ENCODE measurements around the gene ALG11.

The ALG11 gene

DNA sequence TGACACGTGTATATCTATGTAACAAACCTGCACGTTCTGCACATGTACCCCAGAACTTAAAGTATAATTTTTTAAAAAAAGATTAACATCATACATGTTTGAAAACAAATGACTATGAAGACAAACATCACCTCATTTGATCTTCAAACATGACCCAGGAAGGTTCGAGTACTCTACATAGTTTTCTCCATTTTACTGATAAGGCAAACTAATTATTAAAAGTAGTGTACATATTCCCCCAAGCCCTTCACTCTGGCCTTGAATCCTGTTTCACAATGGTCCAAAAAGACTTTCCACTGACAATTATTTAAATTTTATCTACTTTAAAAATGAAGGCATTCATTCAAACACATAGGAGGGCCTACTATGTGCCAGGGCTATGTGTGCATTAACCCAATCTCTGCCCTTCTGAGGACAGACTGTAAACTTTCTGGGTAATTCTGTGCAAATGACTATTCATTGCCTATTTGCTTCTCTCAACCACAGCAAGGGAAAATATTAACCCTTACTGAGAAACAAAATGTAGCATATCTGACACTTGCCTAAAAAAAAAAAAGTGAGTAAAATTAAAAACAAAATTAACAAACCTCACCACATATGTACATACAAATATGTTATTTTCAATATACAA is 23.1 kb upstream of the ALG11 start:
- no peak for DNase-seq
- TF ChIP-seq POLR2A (IDR thresholded peaks at IDR 0.05; ENCODE audit: low read length) (no peak), GATA1 (IDR thresholded peaks at IDR 0.05; ENCODE audit: low read depth, low read length) (no peak)

DNA sequence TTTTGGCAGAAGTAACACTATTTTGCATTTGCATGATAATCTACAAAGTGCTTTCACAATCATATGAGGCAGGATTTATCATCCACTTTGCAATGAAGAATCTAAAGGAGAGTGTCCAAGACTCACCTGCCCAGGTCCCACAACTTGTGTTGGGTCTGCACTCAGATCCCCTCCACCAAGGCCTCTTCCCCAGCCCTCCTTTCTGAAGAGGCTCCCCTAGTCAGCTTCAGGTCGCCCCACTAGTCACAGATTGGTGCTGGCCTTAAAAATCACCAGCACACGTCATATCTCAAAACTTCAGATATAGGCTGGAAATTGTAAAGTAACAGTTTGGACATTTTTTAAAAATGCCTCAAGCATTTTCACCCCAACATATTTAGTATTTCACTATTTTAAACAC is 18.5 kb upstream of the ALG11 start:
- TF ChIP-seq GATA1 (IDR thresholded peaks at IDR 0.05; ENCODE audit: low read depth, low read length) (no peak), POLR2A (IDR thresholded peaks at IDR 0.05; ENCODE audit: low read length) (peak; percentile 52)
- DNase-seq: no peak

DNA sequence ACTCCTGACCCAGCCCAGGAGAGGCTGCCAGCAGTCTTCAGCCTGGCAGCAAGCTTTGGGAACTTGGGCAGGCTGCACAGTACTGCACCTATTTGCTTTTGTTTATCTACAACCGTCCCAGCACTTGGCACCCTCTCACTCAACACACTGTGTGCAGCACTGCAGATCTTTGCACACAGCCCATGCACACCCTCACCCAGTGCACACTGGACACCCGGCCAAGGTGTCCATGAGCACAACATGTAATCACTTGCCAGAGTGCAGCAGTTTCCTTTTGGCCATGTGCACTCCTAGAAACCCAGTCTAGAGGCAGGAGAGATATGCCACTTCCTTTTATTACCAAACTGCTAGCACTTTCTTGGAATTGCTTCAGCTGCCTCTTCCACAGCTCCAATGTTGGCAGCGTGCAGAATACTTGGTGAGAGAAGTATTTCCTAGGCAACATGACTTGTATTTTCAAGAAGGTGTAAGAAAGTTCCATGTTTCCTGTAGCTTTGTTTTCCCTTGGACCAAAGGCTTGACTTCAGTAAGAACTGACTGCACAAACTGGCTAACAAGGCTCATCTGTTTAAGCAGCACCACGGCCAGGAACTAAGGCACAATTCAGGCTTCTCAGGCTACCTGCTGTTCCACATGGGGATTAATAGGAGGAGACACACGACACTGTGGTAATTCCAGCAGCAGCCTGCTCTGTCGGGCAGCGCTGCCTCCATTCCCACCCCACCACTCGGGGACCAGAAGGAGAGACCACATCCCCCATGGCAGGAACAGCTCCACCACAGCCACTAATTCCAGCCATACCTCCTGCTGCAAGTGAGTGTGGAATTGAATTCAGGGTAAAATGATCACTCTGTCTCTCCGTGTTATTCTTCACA is 16.3 kb upstream of the ALG11 start:
- TF ChIP-seq POLR2A (IDR thresholded peaks at IDR 0.05; ENCODE audit: low read length): peak; percentile 71
- TF ChIP-seq GATA1 (IDR thresholded peaks at IDR 0.05; ENCODE audit: low read depth, low read length): no peak
- peak; percentile 29 to 51 for DNase-seq

DNA sequence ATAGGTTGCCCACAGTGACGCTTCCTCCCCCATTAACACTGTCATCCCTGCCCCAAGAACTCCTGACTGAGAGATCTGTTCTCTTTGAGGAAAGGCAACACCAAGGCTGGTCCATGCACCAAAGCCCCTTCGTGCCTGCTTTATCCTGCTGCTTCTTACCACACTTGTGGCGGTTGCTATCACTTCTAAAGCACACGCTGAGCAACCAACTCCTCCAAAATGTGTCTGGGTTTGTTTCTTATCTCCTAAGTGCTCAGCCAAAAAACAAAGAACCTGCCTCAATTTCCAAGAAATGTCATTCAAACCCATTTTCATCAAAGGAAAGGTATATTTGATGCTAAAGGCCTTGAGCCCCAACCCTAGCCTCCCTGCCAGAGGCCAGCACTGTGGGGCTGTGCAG is 15.6 kb upstream of the ALG11 start:
- peak; percentile 26 to 62 for DNase-seq
- TF ChIP-seq POLR2A (IDR thresholded peaks at IDR 0.05; ENCODE audit: low read length) (peak; percentile 53), GATA1 (IDR thresholded peaks at IDR 0.05; ENCODE audit: low read depth, low read length) (no peak)

DNA sequence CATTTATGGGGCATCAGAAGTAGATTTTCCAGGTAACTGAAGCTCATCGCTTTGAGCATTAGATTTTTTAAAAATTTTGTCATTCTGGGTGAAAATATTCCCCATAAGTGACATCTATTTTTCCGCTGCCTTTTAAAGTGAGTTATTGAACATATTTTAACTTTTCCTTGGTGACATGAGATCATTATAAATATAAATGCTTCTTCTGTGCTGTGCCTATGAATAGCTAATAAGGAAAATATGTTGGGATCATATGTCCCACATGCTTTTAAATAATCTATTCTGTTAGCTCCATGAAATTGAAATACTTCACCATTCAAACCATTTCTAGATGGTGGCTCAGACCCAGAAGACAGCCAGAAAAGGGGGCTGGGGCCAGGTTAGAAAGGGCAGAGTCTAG is 15.0 kb upstream of the ALG11 start:
- TF ChIP-seq POLR2A (IDR thresholded peaks at IDR 0.05; ENCODE audit: low read length): no peak
- TF ChIP-seq GATA1 (IDR thresholded peaks at IDR 0.05; ENCODE audit: low read depth, low read length): no peak
- DNase-seq: no peak

DNA sequence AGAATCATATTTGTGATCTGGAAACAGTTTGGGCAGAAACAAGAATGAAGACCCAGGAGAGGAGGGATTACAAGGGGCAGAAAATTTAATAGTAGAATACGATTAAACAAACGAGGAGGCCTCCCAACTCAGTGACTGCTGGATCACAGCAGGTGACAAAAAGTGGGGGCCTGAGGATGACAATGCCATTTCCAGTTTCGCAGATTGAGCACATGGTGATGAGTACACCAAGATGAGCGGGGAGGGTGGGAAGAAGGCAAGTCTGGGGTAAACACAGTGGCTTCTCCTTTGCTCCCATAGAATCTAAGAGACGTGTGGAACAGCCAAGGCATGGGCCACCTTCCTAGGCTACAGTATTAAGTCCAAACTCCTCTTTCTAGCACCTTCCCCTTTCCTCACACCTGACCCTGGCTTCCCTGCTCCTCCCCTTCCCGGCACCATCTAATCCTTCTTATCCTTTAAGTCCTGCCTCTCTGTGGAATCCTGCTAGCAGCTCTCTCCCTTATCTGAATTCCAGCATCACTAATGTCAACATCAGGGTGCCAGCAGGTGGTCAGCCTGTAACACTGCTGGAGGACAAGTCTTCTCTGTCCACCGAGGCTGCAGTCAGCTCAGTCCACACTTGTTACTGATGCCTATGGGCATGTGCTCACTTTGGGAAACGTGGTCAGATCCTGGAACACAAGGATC is 14.4 kb upstream of the ALG11 start:
- TF ChIP-seq POLR2A (IDR thresholded peaks at IDR 0.05; ENCODE audit: low read length) (no peak), GATA1 (IDR thresholded peaks at IDR 0.05; ENCODE audit: low read depth, low read length) (no peak)
- no peak for DNase-seq

DNA sequence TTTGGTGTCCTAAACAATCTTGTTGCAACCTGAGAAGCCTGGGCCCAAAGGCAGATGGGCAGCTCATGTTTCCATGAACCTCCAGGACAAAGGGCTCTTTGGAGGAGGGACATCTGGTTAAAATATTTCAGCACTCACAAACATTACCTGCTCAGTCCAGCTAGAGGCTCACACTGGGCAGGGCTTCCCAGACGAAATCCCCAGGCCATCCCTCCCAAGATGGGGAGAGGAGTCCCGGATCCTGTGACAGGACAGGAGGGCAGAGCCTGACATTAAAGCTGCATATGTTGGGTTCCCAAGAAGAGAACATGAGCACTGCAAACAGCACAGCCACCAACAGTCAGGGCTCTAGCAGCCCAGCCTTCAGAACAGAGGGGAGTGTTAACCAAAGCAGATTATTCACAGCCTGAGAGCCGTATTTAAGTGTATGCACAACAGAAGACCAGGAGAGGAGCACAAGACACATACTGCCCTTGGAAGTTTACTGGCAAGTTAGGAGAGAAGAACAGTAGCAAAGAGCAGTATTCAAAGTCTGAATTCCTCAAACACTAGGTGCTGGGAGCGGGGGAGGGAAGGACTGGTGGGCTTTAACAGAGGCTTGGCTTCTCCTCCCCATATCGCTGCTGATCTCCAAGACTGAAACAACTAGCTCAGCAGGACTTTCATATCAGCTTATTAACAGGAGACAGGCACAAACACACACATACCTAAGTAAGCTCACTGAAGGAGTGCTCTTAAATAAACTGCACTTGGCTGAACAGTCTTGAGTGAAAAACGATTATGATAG is 13.3 kb upstream of the ALG11 start:
- DNase-seq: peak in 1 of 2 experiments; percentile 18
- TF ChIP-seq GATA1 (IDR thresholded peaks at IDR 0.05; ENCODE audit: low read depth, low read length): no peak
- no peak for TF ChIP-seq POLR2A (IDR thresholded peaks at IDR 0.05; ENCODE audit: low read length)

DNA sequence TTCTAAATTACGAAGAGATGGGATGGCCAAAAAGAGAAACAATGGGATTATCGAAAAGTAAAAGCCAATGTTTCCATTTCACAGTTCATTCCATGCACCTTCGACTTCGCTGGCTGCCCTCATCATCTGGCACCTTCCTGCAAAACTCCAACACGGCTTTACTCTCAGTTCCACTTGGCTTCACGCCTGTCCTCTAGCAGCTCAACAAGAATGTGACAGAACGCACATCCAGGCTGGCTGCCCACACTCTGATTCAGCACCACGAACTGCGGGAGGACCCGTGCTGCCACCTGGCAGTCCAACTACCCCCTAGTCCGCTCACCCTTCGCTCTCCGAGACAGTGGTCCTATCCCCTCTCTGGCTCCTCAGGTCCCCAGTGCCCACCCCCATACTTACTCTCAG is 12.7 kb upstream of the ALG11 start:
- no peak for DNase-seq

DNA sequence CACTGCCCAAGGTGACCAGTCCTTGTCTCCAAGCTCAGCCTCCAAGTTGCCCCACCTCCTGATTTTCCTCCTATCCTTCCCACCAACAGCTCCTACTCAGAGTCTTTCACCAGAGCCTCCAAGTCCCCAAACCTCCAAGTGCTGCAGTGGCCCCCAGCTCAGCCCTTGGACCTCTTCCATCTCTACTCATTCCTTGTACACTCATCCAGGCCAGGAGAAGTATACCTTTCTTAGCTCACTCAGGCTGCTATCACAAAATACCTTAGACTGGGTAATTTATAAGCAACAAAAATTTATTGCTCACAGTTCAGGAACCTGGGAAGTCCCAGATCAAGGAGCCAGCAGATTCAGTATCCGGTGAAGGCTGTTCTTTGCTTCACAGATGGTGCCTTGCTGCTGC is 12.3 kb upstream of the ALG11 start:
- no peak for DNase-seq
- TF ChIP-seq POLR2A (IDR thresholded peaks at IDR 0.05; ENCODE audit: low read length) (no peak), GATA1 (IDR thresholded peaks at IDR 0.05; ENCODE audit: low read depth, low read length) (no peak)

More for the DNA sequence above, 12.7 kb upstream of the ALG11 start:
- TF ChIP-seq GATA1 (IDR thresholded peaks at IDR 0.05; ENCODE audit: low read depth, low read length) (no peak), POLR2A (IDR thresholded peaks at IDR 0.05; ENCODE audit: low read length) (no peak)

DNA sequence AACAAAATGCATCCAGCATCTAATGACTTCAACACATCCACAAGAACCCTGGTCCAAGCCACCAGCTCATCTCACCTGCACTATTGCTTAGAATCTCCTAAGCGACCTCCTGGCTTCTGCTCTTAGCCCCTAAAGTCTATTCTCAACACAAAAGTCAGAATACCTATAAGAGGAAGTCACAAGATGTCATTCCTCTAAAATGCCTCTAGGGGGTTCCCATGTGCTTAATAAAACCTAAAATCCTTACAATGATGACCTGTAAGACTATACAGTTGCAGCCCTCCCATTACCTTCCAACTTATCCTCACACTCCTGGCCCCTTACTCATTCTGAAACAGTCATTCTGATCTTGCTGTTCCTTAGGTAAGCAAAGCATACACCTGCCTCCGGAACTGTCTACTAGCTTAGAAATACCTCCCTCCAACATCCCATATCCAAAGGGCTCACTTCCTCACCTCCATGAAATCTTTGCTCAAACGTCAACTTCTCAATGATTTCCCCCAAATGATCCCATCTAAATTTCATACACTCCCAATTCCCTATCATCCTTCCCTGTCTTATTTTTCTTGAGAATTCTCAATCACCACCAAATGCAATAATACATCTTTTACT is 11.0 kb upstream of the ALG11 start:
- DNase-seq: peak; percentile 59 to 67
- no peak for TF ChIP-seq GATA1 (IDR thresholded peaks at IDR 0.05; ENCODE audit: low read depth, low read length)
- no peak for TF ChIP-seq POLR2A (IDR thresholded peaks at IDR 0.05; ENCODE audit: low read length)

DNA sequence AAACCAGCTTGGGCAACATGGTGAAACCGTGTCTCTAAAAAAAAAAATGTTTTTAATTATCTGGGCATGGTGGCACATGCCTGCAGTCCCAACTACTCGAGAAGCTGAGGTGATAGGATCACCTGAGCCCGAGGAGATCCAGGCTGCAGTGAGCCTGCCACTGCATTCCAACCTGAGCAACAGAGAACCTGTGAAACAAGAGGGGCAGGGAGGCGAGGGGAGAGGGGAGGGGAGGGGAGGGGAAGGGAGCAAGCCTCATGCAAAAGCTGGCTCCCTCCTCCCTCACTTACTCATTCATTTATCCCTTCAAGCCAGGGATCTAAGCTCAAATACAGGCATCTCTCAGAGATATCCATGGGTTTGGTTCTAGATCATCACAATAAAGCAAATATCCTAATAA is 9.8 kb upstream of the ALG11 start:
- DNase-seq: no peak
- no peak for TF ChIP-seq GATA1 (IDR thresholded peaks at IDR 0.05; ENCODE audit: low read depth, low read length)
- TF ChIP-seq POLR2A (IDR thresholded peaks at IDR 0.05; ENCODE audit: low read length): no peak

DNA sequence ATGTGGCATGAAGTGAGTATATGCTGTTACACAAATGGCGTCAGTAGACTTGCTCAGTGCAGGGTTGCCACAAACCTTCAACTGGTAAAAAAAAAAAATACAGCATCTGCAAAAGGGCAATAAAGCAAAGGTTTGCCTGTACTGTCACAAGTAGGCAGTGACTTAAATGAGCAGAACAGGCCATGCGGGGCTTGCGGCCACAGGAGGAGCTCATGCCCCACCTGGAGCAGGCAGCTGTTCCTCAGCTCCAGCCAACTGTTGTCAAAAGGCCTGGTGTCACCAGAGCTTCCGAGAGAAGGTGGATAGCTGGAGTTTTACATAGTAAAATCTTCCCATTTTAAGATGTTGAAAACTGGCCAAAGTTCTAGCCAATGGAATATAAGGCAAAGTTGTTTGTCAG is 8.7 kb upstream of the ALG11 start:
- TF ChIP-seq GATA1 (IDR thresholded peaks at IDR 0.05; ENCODE audit: low read depth, low read length): no peak
- TF ChIP-seq POLR2A (IDR thresholded peaks at IDR 0.05; ENCODE audit: low read length): no peak
- DNase-seq: no peak

DNA sequence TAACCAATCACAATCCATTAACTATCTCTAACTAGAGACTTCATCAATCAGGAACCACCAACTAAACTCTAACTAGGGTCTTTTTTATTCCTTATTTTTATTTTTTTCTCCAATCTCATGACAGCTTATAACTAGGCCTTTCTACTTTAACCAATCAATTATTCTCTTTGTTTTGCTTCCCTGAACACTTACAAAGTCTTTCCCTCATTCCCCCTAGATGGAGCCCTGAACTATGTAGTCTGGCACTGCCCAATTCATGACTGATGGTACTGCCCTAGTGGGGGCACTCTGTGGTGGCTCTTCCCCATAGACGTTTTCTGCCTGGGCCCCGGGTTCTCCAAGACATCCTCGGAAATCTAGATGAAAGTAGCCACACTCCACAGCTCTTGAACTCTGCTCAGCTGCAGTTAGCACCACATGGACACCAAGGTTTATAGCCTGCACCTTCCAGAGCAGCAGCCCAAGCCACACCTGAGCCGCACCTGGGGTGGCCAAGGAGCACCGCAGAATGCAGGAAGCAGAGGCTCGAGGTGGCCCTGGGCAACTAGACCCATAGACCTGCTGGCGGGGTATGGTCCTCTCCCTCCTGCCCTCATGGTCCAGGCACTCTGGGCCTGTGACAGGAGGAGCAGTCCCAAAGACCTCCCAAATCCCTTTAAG is 7.6 kb upstream of the ALG11 start:
- no peak for TF ChIP-seq POLR2A (IDR thresholded peaks at IDR 0.05; ENCODE audit: low read length)
- TF ChIP-seq GATA1 (IDR thresholded peaks at IDR 0.05; ENCODE audit: low read depth, low read length): no peak
- no peak for DNase-seq

All from erythroblast (primary cell).